K562 (cell line): Measurements from ENCODE around the gene SMAD1. TPM values are rescaled to one million over a fixed set of nuclear protein-coding genes. Genes with fewer than 3 reads are reported as not detected.

Source experiments
- ATAC-seq: fragments of 200-7000 bp; cut with Tn5 transposase; 3 replicates; pipeline ENCODE4 v1.9.1; 2020; ENCODE audit warnings: moderate library complexity
- BruUV-seq: library from RNA; stranded (reverse); fragments of 400-500 nt; replicated peaks from 2 replicates; lab custom pipeline; 2021; lab: Mats Ljungman, UMichigan
- CTCF ChIA-PET: fragments of 300-600 bp; formaldehyde crosslinking; extraction: SDS; loops from one replicate; lab custom pipeline; 2021; ENCODE audit warnings: low intra/inter-chr PET ratio; lab: Yijun Ruan, JAX
- POLR2A ChIA-PET: fragments of 300-600, 350-650 bp; sonication (Branson Sonifier 250); formaldehyde crosslinking; extraction: SDS; loops from one replicate; lab custom pipeline; 2021; ENCODE audit warnings: antibody characterized with exemption, inconsistent platforms; lab: Yijun Ruan, JAX
- DNase-seq, 4 experiments: peaks; one replicate each; pipeline versions ENCODE4 v3.0.0 to v3.0.0-alpha.2; 2011 to 2018; ENCODE audit warnings: low spot score in 3 of 4, mixed read lengths in 3 of 4; ENCODE audit errors: extremely low read depth in 1 of 4
- FAIRE-seq: peaks from 2 replicates; lab custom pipeline; 2011; peaks lifted over from hg19 to GRCh38; lab: Jason Lieb, UNC
- H2AFZ ChIP-seq: 2 replicates; pipeline ENCODE4 v1.6.0; 2011; ENCODE audit warnings: low read depth, low read length, control low read depth, inconsistent platforms
- H3K27ac ChIP-seq: fragments of 200-600 bp; 3 replicates; pipeline ENCODE4 v1.8.0; 2011; ENCODE audit warnings: low read depth, mild to moderate bottlenecking, control low read depth, inconsistent platforms, low read length, moderate library complexity, mixed read lengths; ENCODE audit errors: extremely low read depth
- H3K27me3 ChIP-seq, 2 experiments: fragments of 300-600 bp in 1 of 2; 2 replicates in 1 of 2; 3 replicates in 1 of 2; pipeline versions ENCODE4 v1.6.0 to v1.8.0; 2011; ENCODE audit warnings: inconsistent platforms in 2 of 2, low read length in 2 of 2, mild to moderate bottlenecking in 1 of 2, mixed read lengths in 1 of 2, moderate library complexity in 1 of 2; ENCODE audit not compliant: control insufficient read depth in 2 of 2, insufficient read depth in 2 of 2
- H3K36me3 ChIP-seq: fragments of 300-600 bp; 3 replicates; pipeline ENCODE4 v1.8.0; 2011; ENCODE audit warnings: mild to moderate bottlenecking, low read length, inconsistent platforms; ENCODE audit not compliant: control insufficient read depth, insufficient read depth
- H3K4me1 ChIP-seq, 2 experiments: fragments of 200-600 bp in 1 of 2; replicated peaks in 1 of 2; 2 replicates in 1 of 2; 3 replicates in 1 of 2; pipeline versions ENCODE4 v1.5.1 to v1.8.0; 2011; ENCODE audit warnings: inconsistent platforms in 2 of 2, low read length in 2 of 2, mild to moderate bottlenecking in 1 of 2, mixed read lengths in 1 of 2, moderate library complexity in 1 of 2; ENCODE audit not compliant: control insufficient read depth in 2 of 2, insufficient read depth in 2 of 2
- H3K4me2 ChIP-seq: 2 replicates; pipeline ENCODE4 v1.6.1; 2011; ENCODE audit warnings: low read length, control low read depth, inconsistent platforms, mixed read lengths; ENCODE audit not compliant: insufficient read depth
- H3K4me3 ChIP-seq: fragments of 200-600 bp; sonication (generic), shearing (Covaris generic); 2 replicates; pipeline ENCODE4 v1.5.1; 2016; ENCODE audit warnings: control low read depth, inconsistent platforms
- H3K79me2 ChIP-seq: fragments of 200-600 bp; 3 replicates; pipeline ENCODE4 v1.8.0; 2011; ENCODE audit warnings: low read length, inconsistent platforms; ENCODE audit not compliant: control insufficient read depth, insufficient read depth
- H3K9ac ChIP-seq, 2 experiments: 2 replicates each; pipeline versions ENCODE4 v1.6.0 to v1.6.1; 2011; ENCODE audit warnings: low read depth in 2 of 2, low read length in 2 of 2, control low read depth in 1 of 2, inconsistent platforms in 1 of 2, mild to moderate bottlenecking in 1 of 2, mixed read lengths in 1 of 2; ENCODE audit not compliant: insufficient read depth in 1 of 2
- H3K9me1 ChIP-seq: one replicate; pipeline ENCODE4 v1.6.0; 2011; ENCODE audit warnings: inconsistent platforms, mild to moderate bottlenecking, low read length, moderate library complexity; ENCODE audit not compliant: control insufficient read depth, insufficient read depth
- H3K9me3 ChIP-seq: replicated peaks from 2 replicates; pipeline ENCODE4 v1.5.1; 2011; ENCODE audit warnings: low read depth, low read length, inconsistent platforms; ENCODE audit not compliant: control insufficient read depth, insufficient read depth
- H4K20me1 ChIP-seq: replicated peaks from 2 replicates; pipeline ENCODE4 v1.6.1; 2011; ENCODE audit warnings: low read length, inconsistent platforms, mixed read lengths; ENCODE audit not compliant: control insufficient read depth, insufficient read depth
- FOXA1 ChIP-seq: fragments of 450-650 bp; IDR thresholded peaks from 2 replicates; pipeline ENCODE4 v1.6.1; 2016; ENCODE audit warnings: mild to moderate bottlenecking, borderline replicate concordance
- FUS ChIP-seq: fragments of 200-400 bp; formaldehyde crosslinking; optimal IDR thresholded peaks from 2 replicates; pipeline ENCODE3; 2017; ENCODE audit warnings: low read depth, low read length
- MED1 ChIP-seq: sonication (generic); formaldehyde crosslinking; IDR thresholded peaks from 2 replicates; pipeline ENCODE4 v1.8.1; 2023; ENCODE audit warnings: missing genetic modification reagents, borderline replicate concordance
- RHOXF2B ChIP-seq: fragments of 250-450 bp; sonication (Bioruptor Pico); conservative IDR thresholded peaks from 2 replicates; pipeline ENCODE4 v1.5.1; 2021
- SNIP1 ChIP-seq: fragments of 450-650 bp; IDR thresholded peaks from 2 replicates; pipeline ENCODE4 v1.7.1; 2017; ENCODE audit warnings: low read depth, mild to moderate bottlenecking
- TAF7 ChIP-seq: fragments of 450-650 bp; IDR thresholded peaks from 2 replicates; pipeline ENCODE4 v1.6.1; 2016; ENCODE audit warnings: missing genetic modification characterization, missing compliant biosample characterization
- ZC3H4 ChIP-seq: sonication (generic); formaldehyde crosslinking; IDR thresholded peaks from 2 replicates; pipeline ENCODE4 v1.9.0; 2021; ENCODE audit warnings: missing genetic modification reagents, borderline replicate concordance
- ZEB2 ChIP-seq: fragments of 450-650 bp; IDR thresholded peaks from 2 replicates; pipeline ENCODE4 v1.6.1; 2016
- ZNF174 ChIP-seq: fragments of 250-450 bp; sonication (Bioruptor Pico); IDR thresholded peaks from 2 replicates; pipeline ENCODE4 v1.4.0; 2020; ENCODE audit warnings: mild to moderate bottlenecking
- WGBS: fragments of 100-300 bp; shearing (Covaris generic); methylation state at CpG from one replicate; pipeline ENCODE4 v1.1.6; 2016; ENCODE audit warnings: low coverage, mixed read lengths; ENCODE audit not compliant: insufficient coverage; ENCODE audit errors: missing lambda C conversion rate; 5-methylcytosine and 5-hydroxymethylcytosine counted together
- in situ Hi-C: fragments of 300-500 bp; cut with MboI; formaldehyde crosslinking; loops from 4 replicates; pipeline ENCODE4 v1.15.0; 2018; ENCODE audit warnings: inconsistent platforms, mixed read lengths
- intact Hi-C: fragments of 100-400 bp; cut with micrococcal nuclease; formaldehyde crosslinking; loops from 2 replicates; pipeline ENCODE4 v1.14.2; 2022
- polyA plus RNA-seq, 8 experiments: library from polyadenylated mRNA; depleted of rRNA in 4 of 8; stranded (reverse) in 5 of 8; unstranded in 3 of 8; fragments of >200 nt; fragmentation: Nextera tagmentation in 2 of 8; fragmentation: Illumina TruSeq in 1 of 8; extraction: Ambion mirVana in 2 of 8; extraction: Trizol in 1 of 8; gene quantifications; 2 replicates each; pipeline versions ENCODE4 v1.2.1 to v1.2.3, GENCODE V29; 2011 to 2014; ENCODE audit warnings: inconsistent platforms in 1 of 8, missing spikeins in 1 of 8
- total RNA-seq, 7 experiments: library from RNA; depleted of rRNA in 6 of 7; stranded (reverse); fragments of >200 nt in 6 of 7; fragmentation: Illumina TruSeq in 2 of 7; extraction: Trizol in 2 of 7; gene quantifications; 2 replicates each; pipeline versions ENCODE4 v1.2.1 to v1.2.3, GENCODE V29; 2011 to 2021; ENCODE audit warnings: low replicate concordance in 1 of 7
- TF ChIP-seq, protein P1 (sequence below): sonication (generic); formaldehyde crosslinking; IDR thresholded peaks from 2 replicates; pipeline ENCODE4 v1.8.0; 2022; ENCODE audit warnings: mild to moderate bottlenecking, missing genetic modification reagents
- TF ChIP-seq, protein P2 (sequence below): fragments of 450-650 bp; conservative IDR thresholded peaks from 2 replicates; pipeline ENCODE4 v1.6.1; 2016; ENCODE audit warnings: missing genetic modification characterization, low read depth, mild to moderate bottlenecking, missing compliant biosample characterization, moderate library complexity
- TF ChIP-seq, protein P3 (sequence below), 2 experiments: fragments of 150-350 bp in 1 of 2; IDR thresholded peaks; 2 replicates each; pipeline ENCODE4 v1.6.1; 2012 to 2016; ENCODE audit warnings: low read depth in 2 of 2, low read length in 2 of 2, mild to moderate bottlenecking in 1 of 2, moderate library complexity in 1 of 2
- TF ChIP-seq, protein P4 (sequence below): fragments of 450-650 bp; IDR thresholded peaks from 2 replicates; pipeline ENCODE4 v1.6.1; 2017; ENCODE audit warnings: antibody characterized with exemption, mild to moderate bottlenecking

The SMAD1 gene
- total and polyA plus RNA-seq, 9 of the 15 experiments (the other 6 are each of a cell fraction or from before 2014, with no cell fraction given) = 0.05 to 0.54 (median 0.21) TPM; not detected in 3

DNA sequence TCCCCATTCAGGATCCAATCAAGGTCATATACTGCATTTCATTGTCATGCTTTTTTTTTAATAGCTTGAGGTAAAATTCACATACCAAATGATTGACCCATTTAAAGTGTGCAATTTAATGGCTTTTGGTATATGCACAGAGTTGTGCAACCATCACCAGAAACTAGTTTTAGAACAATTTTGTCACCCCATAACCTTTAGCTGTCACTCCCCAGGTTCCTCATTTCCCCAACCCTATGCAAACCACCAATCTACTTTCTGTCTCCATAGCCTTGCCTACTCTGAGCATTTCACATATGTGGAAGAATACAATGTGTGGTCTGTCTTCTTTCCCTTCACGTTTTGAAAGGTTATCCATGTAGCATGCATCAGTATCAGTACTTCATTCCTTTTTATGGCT lies 1.4 kb upstream of the SMAD1 start:
- CTCF ChIA-PET = no interaction called here
- Histone ChIP-seq H4K20me1 (no peaks in the 10 kb centered on the region), H3K4me3 (no peak overlapping the region), H2AFZ (no peak overlapping the region), H3K9ac (no peak overlapping the region), H3K9me3 (no peaks in the 10 kb centered on the region), H3K27me3 (peaks cover 17 to 28% of the 10 kb centered on the region in 2 experiments), H3K4me1 (peaks cover 0 to 13% of the 10 kb centered on the region in 2 experiments; a peak in 2 of 5 replicates), H3K27ac (no peak overlapping the region), H3K36me3 (no peaks in the 10 kb centered on the region), H3K79me2 (no peaks in the 10 kb centered on the region), H3K9me1 (no peaks in the 10 kb centered on the region), H3K4me2 (no peak overlapping the region)
- in situ Hi-C loops (no loop called here), intact Hi-C loops (no loop called here)
- FAIRE-seq (no peak), DNase-seq (no peak), ATAC-seq (no peak)
- POLR2A ChIA-PET = interaction anchor here (0.7 kb wide), 1 partner anchor 572 kb away, joined by 3 read pairs; no protein-coding TSS in a partner anchor
- no TSS peak for BruUV-seq
- WGBS = 0% methylated on average over 1 of the region's 1 CpG
- TF ChIP-seq, protein P1, sequence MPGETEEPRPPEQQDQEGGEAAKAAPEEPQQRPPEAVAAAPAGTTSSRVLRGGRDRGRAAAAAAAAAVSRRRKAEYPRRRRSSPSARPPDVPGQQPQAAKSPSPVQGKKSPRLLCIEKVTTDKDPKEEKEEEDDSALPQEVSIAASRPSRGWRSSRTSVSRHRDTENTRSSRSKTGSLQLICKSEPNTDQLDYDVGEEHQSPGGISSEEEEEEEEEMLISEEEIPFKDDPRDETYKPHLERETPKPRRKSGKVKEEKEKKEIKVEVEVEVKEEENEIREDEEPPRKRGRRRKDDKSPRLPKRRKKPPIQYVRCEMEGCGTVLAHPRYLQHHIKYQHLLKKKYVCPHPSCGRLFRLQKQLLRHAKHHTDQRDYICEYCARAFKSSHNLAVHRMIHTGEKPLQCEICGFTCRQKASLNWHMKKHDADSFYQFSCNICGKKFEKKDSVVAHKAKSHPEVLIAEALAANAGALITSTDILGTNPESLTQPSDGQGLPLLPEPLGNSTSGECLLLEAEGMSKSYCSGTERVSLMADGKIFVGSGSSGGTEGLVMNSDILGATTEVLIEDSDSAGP (CRISPR knock-in tag) = no peak
- TF ChIP-seq, protein P2, sequence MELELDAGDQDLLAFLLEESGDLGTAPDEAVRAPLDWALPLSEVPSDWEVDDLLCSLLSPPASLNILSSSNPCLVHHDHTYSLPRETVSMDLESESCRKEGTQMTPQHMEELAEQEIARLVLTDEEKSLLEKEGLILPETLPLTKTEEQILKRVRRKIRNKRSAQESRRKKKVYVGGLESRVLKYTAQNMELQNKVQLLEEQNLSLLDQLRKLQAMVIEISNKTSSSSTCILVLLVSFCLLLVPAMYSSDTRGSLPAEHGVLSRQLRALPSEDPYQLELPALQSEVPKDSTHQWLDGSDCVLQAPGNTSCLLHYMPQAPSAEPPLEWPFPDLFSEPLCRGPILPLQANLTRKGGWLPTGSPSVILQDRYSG (tag) = no peak
- TF ChIP-seq FOXA1 (no peak), SNIP1 (no peak), ZEB2 (no peak), ZC3H4 (CRISPR knock-in tag) (no peak), FUS (no peak), TAF7 (tag) (no peak), ZNF174 (CRISPR knock-in tag) (no peak), RHOXF2B (no peak), MED1 (CRISPR knock-in tag) (no peak)
- TF ChIP-seq, protein P3, sequence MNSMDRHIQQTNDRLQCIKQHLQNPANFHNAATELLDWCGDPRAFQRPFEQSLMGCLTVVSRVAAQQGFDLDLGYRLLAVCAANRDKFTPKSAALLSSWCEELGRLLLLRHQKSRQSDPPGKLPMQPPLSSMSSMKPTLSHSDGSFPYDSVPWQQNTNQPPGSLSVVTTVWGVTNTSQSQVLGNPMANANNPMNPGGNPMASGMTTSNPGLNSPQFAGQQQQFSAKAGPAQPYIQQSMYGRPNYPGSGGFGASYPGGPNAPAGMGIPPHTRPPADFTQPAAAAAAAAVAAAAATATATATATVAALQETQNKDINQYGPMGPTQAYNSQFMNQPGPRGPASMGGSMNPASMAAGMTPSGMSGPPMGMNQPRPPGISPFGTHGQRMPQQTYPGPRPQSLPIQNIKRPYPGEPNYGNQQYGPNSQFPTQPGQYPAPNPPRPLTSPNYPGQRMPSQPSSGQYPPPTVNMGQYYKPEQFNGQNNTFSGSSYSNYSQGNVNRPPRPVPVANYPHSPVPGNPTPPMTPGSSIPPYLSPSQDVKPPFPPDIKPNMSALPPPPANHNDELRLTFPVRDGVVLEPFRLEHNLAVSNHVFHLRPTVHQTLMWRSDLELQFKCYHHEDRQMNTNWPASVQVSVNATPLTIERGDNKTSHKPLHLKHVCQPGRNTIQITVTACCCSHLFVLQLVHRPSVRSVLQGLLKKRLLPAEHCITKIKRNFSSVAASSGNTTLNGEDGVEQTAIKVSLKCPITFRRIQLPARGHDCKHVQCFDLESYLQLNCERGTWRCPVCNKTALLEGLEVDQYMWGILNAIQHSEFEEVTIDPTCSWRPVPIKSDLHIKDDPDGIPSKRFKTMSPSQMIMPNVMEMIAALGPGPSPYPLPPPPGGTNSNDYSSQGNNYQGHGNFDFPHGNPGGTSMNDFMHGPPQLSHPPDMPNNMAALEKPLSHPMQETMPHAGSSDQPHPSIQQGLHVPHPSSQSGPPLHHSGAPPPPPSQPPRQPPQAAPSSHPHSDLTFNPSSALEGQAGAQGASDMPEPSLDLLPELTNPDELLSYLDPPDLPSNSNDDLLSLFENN (IDR thresholded peaks at IDR 0.05; ENCODE audit: low read depth in 2 of 2, low read length in 2 of 2) = no peak
- TF ChIP-seq, protein P4, sequence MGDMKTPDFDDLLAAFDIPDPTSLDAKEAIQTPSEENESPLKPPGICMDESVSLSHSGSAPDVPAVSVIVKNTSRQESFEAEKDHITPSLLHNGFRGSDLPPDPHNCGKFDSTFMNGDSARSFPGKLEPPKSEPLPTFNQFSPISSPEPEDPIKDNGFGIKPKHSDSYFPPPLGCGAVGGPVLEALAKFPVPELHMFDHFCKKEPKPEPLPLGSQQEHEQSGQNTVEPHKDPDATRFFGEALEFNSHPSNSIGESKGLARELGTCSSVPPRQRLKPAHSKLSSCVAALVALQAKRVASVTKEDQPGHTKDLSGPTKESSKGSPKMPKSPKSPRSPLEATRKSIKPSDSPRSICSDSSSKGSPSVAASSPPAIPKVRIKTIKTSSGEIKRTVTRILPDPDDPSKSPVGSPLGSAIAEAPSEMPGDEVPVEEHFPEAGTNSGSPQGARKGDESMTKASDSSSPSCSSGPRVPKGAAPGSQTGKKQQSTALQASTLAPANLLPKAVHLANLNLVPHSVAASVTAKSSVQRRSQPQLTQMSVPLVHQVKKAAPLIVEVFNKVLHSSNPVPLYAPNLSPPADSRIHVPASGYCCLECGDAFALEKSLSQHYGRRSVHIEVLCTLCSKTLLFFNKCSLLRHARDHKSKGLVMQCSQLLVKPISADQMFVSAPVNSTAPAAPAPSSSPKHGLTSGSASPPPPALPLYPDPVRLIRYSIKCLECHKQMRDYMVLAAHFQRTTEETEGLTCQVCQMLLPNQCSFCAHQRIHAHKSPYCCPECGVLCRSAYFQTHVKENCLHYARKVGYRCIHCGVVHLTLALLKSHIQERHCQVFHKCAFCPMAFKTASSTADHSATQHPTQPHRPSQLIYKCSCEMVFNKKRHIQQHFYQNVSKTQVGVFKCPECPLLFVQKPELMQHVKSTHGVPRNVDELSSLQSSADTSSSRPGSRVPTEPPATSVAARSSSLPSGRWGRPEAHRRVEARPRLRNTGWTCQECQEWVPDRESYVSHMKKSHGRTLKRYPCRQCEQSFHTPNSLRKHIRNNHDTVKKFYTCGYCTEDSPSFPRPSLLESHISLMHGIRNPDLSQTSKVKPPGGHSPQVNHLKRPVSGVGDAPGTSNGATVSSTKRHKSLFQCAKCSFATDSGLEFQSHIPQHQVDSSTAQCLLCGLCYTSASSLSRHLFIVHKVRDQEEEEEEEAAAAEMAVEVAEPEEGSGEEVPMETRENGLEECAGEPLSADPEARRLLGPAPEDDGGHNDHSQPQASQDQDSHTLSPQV = no peak
